Measurements from ENCODE around the gene SLC43A1.

GRCh38 chr11:57483562-57483918 lies 32.0 kb downstream of the SLC43A1 start:
- TF ChIP-seq, protein P1, sequence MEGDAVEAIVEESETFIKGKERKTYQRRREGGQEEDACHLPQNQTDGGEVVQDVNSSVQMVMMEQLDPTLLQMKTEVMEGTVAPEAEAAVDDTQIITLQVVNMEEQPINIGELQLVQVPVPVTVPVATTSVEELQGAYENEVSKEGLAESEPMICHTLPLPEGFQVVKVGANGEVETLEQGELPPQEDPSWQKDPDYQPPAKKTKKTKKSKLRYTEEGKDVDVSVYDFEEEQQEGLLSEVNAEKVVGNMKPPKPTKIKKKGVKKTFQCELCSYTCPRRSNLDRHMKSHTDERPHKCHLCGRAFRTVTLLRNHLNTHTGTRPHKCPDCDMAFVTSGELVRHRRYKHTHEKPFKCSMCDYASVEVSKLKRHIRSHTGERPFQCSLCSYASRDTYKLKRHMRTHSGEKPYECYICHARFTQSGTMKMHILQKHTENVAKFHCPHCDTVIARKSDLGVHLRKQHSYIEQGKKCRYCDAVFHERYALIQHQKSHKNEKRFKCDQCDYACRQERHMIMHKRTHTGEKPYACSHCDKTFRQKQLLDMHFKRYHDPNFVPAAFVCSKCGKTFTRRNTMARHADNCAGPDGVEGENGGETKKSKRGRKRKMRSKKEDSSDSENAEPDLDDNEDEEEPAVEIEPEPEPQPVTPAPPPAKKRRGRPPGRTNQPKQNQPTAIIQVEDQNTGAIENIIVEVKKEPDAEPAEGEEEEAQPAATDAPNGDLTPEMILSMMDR (conservative IDR thresholded peaks at IDR 0.05 in 1 of 2, IDR thresholded peaks at IDR 0.05 in 1 of 2; ENCODE audit: extremely low read depth in 1 of 2, insufficient read depth in 1 of 2, low read depth in 1 of 2, low read length in 2 of 2): no peak
- peak; percentile 27 for TF ChIP-seq EZH2 (IDR thresholded peaks at IDR 0.05; ENCODE audit: borderline replicate concordance, low read length)

All from mammary epithelial cell (primary cell).